SU-DHL-6 (cell line): ENCODE data around the gene WDR7.

ENCODE experiments used
- H2AFZ ChIP-seq: fragments of 200-600 bp; sonication (generic); 2 replicates; pipeline ENCODE4 v1.6.1; 2014; ENCODE audit warnings: low read depth, mild to moderate bottlenecking, moderate library complexity, mixed read lengths, antibody characterized with exemption, low read length; ENCODE audit not compliant: severe bottlenecking
- H3F3A ChIP-seq: fragments of 200-600 bp; shearing (Covaris generic); 2 replicates; pipeline ENCODE4 v1.6.0; 2016; ENCODE audit warnings: antibody characterized with exemption, mild to moderate bottlenecking; ENCODE audit not compliant: insufficient read depth
- H3K27ac ChIP-seq: fragments of 200-600 bp; sonication (generic); 2 replicates; pipeline ENCODE4 v1.5.1; 2016; ENCODE audit warnings: low read depth, mild to moderate bottlenecking, low read length, moderate library complexity, mixed read lengths
- H3K27me3 ChIP-seq: fragments of 200-600 bp; sonication (generic), shearing (Covaris generic); 2 replicates; pipeline ENCODE4 v1.6.0; 2014; ENCODE audit warnings: mild to moderate bottlenecking, low read length
- H3K36me3 ChIP-seq: fragments of 200-600 bp; sonication (generic); 2 replicates; pipeline ENCODE4 v1.6.1; 2014; ENCODE audit warnings: mild to moderate bottlenecking, low read length, mixed read lengths
- H3K4me2 ChIP-seq: fragments of 300-600, 200-600 bp; shearing (Covaris generic), sonication (generic); 2 replicates; pipeline ENCODE4 v1.6.0; 2014; ENCODE audit warnings: low read length, low read depth, mild to moderate bottlenecking; ENCODE audit not compliant: poor library complexity, severe bottlenecking
- H3K4me3 ChIP-seq: fragments of 200-600 bp; sonication (generic); 2 replicates; pipeline ENCODE4 v1.5.1; 2014; ENCODE audit warnings: antibody characterized with exemption, low read length, mild to moderate bottlenecking, mixed read lengths; ENCODE audit not compliant: insufficient read depth, poor library complexity, severe bottlenecking
- H3K79me2 ChIP-seq: fragments of 200-600 bp; sonication (generic); 2 replicates; pipeline ENCODE4 v1.6.1; 2014; ENCODE audit warnings: mild to moderate bottlenecking, low read length, moderate library complexity; ENCODE audit not compliant: insufficient read depth
- H3K9ac ChIP-seq: fragments of 200-600 bp; sonication (generic); 2 replicates; pipeline ENCODE4 v1.7.0; 2014; ENCODE audit warnings: mild to moderate bottlenecking, low read length
- H3K9me2 ChIP-seq: fragments of 200-600 bp; sonication (generic); replicated peaks from 2 replicates; pipeline ENCODE4 v1.6.1; 2014; ENCODE audit warnings: low read length; ENCODE audit not compliant: insufficient read depth
- H3K9me3 ChIP-seq: fragments of 200-600 bp; sonication (generic); 2 replicates; pipeline ENCODE4 v1.6.1; 2014; ENCODE audit warnings: low read length, mixed read lengths; ENCODE audit not compliant: insufficient read depth
- H4K20me1 ChIP-seq: fragments of 200-600 bp; sonication (generic); 2 replicates; pipeline ENCODE4 v1.6.1; 2014; ENCODE audit warnings: low read depth, mild to moderate bottlenecking, antibody characterized with exemption, low read length, moderate library complexity, mixed read lengths
- CTCF ChIP-seq: fragments of 200-600 bp; sonication (generic); IDR thresholded peaks from one replicate; pipeline ENCODE4 v1.5.1; 2017; ENCODE audit warnings: antibody characterized with exemption, mild to moderate bottlenecking, low read length, moderate library complexity; ENCODE audit not compliant: insufficient read depth, poor library complexity, severe bottlenecking
- EZH2phosphoT487 ChIP-seq: fragments of 200-600 bp; sonication (generic), shearing (Covaris generic); conservative IDR thresholded peaks from 2 replicates; pipeline ENCODE4 v1.6.1; 2018; ENCODE audit warnings: mild to moderate bottlenecking, antibody characterized with exemption, low read length, moderate library complexity, mixed read lengths

WDR7 gene

GRCh38 chr18:57008001-57008686 lies 357.0 kb downstream of the WDR7 start:
- H3K27me3 ChIP-seq, result no peaks in the 10 kb centered on the region
- H3F3A ChIP-seq, result no peaks in the 10 kb centered on the region
- H3K4me2 ChIP-seq, result no peak overlapping the region
- H3K9me2 ChIP-seq, result no peaks in the 10 kb centered on the region
- no peak overlapping the region for H2AFZ ChIP-seq
- no peak for TF ChIP-seq CTCF
- no peak for TF ChIP-seq EZH2phosphoT487
- no peaks in the 10 kb centered on the region for H3K79me2 ChIP-seq
- no peaks in the 10 kb centered on the region for H4K20me1 ChIP-seq
- H3K36me3 ChIP-seq, result no peaks in the 10 kb centered on the region
- no peak overlapping the region for H3K9ac ChIP-seq
- H3K4me3 ChIP-seq, result no peak overlapping the region
- no peak overlapping the region for H3K27ac ChIP-seq
- no peaks in the 10 kb centered on the region for H3K9me3 ChIP-seq

GRCh38 chr18:57009844-57010243 lies 358.7 kb downstream of the WDR7 start:
- Histone ChIP-seq H3K36me3 (no peaks in the 10 kb centered on the region), H3K27ac (no peak overlapping the region), H3K4me3 (no peak overlapping the region), H3K9me2 (no peaks in the 10 kb centered on the region), H2AFZ (no peak overlapping the region), H3K27me3 (no peaks in the 10 kb centered on the region), H4K20me1 (no peaks in the 10 kb centered on the region), H3K9me3 (no peaks in the 10 kb centered on the region), H3F3A (no peaks in the 10 kb centered on the region), H3K9ac (no peak overlapping the region), H3K4me2 (no peak overlapping the region), H3K79me2 (no peaks in the 10 kb centered on the region)
- TF ChIP-seq CTCF (no peak), EZH2phosphoT487 (no peak)

- Histone ChIP-seq H3K27me3 (no peaks in the 10 kb centered on the region), H3K27ac (no peak overlapping the region), H3K4me3 (no peak overlapping the region), H3K79me2 (no peaks in the 10 kb centered on the region), H3F3A (no peaks in the 10 kb centered on the region), H3K9me2 (no peaks in the 10 kb centered on the region), H3K9me3 (no peaks in the 10 kb centered on the region), H3K36me3 (no peaks in the 10 kb centered on the region), H3K4me2 (no peak overlapping the region), H3K9ac (no peak overlapping the region), H4K20me1 (no peaks in the 10 kb centered on the region), H2AFZ (no peak overlapping the region)
- TF ChIP-seq CTCF (no peak), EZH2phosphoT487 (no peak)
Observed at GRCh38 chr18:57014772-57015413, 363.7 kb downstream of the WDR7 start.
